ENCODE measurements around the gene C19orf53.

Gene C19orf53

GRCh38 chr19:13826652-13827235 is 52.5 kb downstream of the C19orf53 start:
- DNase-seq (ENCODE audit: low read depth), result no peak

GRCh38 chr19:13827656-13828055 is 53.4 kb downstream of the C19orf53 start:
- DNase-seq (ENCODE audit: low read depth), result peak; percentile 15
